Peyer's patch (tissue), 4 donors: Measurements from ENCODE around the gene MAPK6.

Experiments
- POLR2A ChIP-seq, 2 donors: fragments of 450-650 bp; IDR thresholded peaks; one replicate each; pipeline ENCODE4 v1.5.1; 2017; ENCODE audit warnings: antibody characterized with exemption in 2 of 2, mild to moderate bottlenecking in 2 of 2, moderate library complexity in 2 of 2
- TF ChIP-seq, protein P1 (sequence below), 6 experiments: fragments of 450-650 bp in 4 of 6; fragments of 200-600 bp in 2 of 6; sonication (generic) in 1 of 6; IDR thresholded peaks; one replicate each; pipeline ENCODE4 v1.5.1; 2017 to 2019; ENCODE audit warnings: antibody characterized with exemption in 6 of 6, mild to moderate bottlenecking in 3 of 6, moderate library complexity in 1 of 6

DNA sequence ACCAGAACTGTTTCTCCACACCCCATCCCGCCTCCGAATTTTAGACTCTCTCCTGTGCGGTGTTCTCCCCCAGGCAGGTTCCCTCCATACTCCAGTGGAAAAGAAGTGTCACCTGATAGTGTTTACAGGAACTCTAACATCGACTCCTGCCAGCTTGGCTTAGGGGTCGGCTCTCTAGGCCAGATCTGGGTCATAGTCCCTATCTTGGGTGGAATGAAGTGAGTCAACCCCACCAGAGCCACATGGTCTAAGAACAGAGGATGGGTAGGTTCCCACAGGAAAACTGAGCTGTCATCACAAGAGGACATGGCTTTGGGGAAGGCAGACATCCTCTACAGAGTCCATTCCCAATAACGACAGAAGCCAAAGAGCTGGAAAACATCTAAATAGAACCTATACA, 87.6 kb downstream of the MAPK6 start:
- TF ChIP-seq POLR2A (IDR thresholded peaks at IDR 0.05): no peak
- TF ChIP-seq, protein P1, sequence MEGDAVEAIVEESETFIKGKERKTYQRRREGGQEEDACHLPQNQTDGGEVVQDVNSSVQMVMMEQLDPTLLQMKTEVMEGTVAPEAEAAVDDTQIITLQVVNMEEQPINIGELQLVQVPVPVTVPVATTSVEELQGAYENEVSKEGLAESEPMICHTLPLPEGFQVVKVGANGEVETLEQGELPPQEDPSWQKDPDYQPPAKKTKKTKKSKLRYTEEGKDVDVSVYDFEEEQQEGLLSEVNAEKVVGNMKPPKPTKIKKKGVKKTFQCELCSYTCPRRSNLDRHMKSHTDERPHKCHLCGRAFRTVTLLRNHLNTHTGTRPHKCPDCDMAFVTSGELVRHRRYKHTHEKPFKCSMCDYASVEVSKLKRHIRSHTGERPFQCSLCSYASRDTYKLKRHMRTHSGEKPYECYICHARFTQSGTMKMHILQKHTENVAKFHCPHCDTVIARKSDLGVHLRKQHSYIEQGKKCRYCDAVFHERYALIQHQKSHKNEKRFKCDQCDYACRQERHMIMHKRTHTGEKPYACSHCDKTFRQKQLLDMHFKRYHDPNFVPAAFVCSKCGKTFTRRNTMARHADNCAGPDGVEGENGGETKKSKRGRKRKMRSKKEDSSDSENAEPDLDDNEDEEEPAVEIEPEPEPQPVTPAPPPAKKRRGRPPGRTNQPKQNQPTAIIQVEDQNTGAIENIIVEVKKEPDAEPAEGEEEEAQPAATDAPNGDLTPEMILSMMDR (IDR thresholded peaks at IDR 0.05): no peak
